ES-I3 (cell line): ENCODE measurements around the gene RPS15.
A peak's percentile ranks its signal among the peaks of the same experiment; 100 is the strongest.

Experiments
- H3K36me3 ChIP-seq: 2 replicates; pipeline ENCODE4 v1.6.1; 2013; ENCODE audit warnings: mild to moderate bottlenecking, low read length, control low read depth, moderate library complexity; ENCODE audit not compliant: insufficient read depth
- H3K4me1 ChIP-seq: 2 replicates; pipeline ENCODE4 v1.6.1; 2013; ENCODE audit warnings: mild to moderate bottlenecking, control low read depth, low read length; ENCODE audit not compliant: insufficient read depth
- H3K9ac ChIP-seq: 2 replicates; pipeline ENCODE4 v1.6.1; 2013; ENCODE audit warnings: low read depth, mild to moderate bottlenecking, low read length, moderate library complexity
- H3K9me3 ChIP-seq: 2 replicates; pipeline ENCODE4 v1.6.1; 2013; ENCODE audit warnings: mild to moderate bottlenecking, low read length, moderate library complexity; ENCODE audit not compliant: control insufficient read depth, insufficient read depth

RPS15 gene

GRCh38 chr19:1467490-1468273 lies 29.5 kb downstream of the RPS15 start:
- Histone ChIP-seq H3K9ac (no peak overlapping the region), H3K36me3 (no peaks in the 10 kb centered on the region), H3K9me3 (no peaks in the 10 kb centered on the region), H3K4me1 (no peaks in the 10 kb centered on the region; the same call in 1 of the 2 replicates)

- Histone ChIP-seq H3K36me3 (no peaks in the 10 kb centered on the region), H3K9me3 (no peaks in the 10 kb centered on the region), H3K4me1 (no peaks in the 10 kb centered on the region; the same call in 1 of the 2 replicates), H3K9ac (no peak overlapping the region)
Measured at GRCh38 chr19:1468274-1468820, 30.2 kb downstream of the RPS15 start.

- H3K4me1 ChIP-seq, result no peaks in the 10 kb centered on the region; the same call in 1 of the 2 replicates
- H3K9me3 ChIP-seq, result no peaks in the 10 kb centered on the region
- H3K36me3 ChIP-seq, result no peaks in the 10 kb centered on the region
- H3K9ac ChIP-seq, result peak overlapping the region; percentile 15; the same call in 1 of the 2 replicates
Measured at GRCh38 chr19:1468821-1469254, 30.6 kb downstream of the RPS15 start.

GRCh38 chr19:1469255-1470054 lies 31.3 kb downstream of the RPS15 start:
- Histone ChIP-seq H3K36me3 (no peaks in the 10 kb centered on the region), H3K9ac (peak overlapping the region; percentile 46), H3K9me3 (no peaks in the 10 kb centered on the region), H3K4me1 (no peaks in the 10 kb centered on the region; the same call in 1 of the 2 replicates)

- no peaks in the 10 kb centered on the region for H3K9me3 ChIP-seq
- no peaks in the 10 kb centered on the region for H3K36me3 ChIP-seq
- H3K9ac ChIP-seq, result peak overlapping the region; percentile 46
- H3K4me1 ChIP-seq, result no peaks in the 10 kb centered on the region; the same call in 1 of the 2 replicates
Measured at GRCh38 chr19:1470055-1470304, 31.8 kb downstream of the RPS15 start.

GRCh38 chr19:1470305-1471009 lies 32.3 kb downstream of the RPS15 start:
- Histone ChIP-seq H3K4me1 (no peaks in the 10 kb centered on the region; the same call in 1 of the 2 replicates), H3K9me3 (no peaks in the 10 kb centered on the region), H3K36me3 (no peaks in the 10 kb centered on the region), H3K9ac (peak overlapping the region; percentile 46)

GRCh38 chr19:1471010-1471514 lies 32.9 kb downstream of the RPS15 start:
- H3K4me1 ChIP-seq, result no peaks in the 10 kb centered on the region; the same call in 1 of the 2 replicates
- H3K9ac ChIP-seq, result peak overlapping the region; percentile 46; the same call in 1 of the 2 replicates
- H3K36me3 ChIP-seq, result no peaks in the 10 kb centered on the region
- no peaks in the 10 kb centered on the region for H3K9me3 ChIP-seq

- Histone ChIP-seq H3K9ac (no peak overlapping the region; the same call in 1 of the 2 replicates), H3K9me3 (no peaks in the 10 kb centered on the region), H3K4me1 (no peaks in the 10 kb centered on the region; the same call in 1 of the 2 replicates), H3K36me3 (no peaks in the 10 kb centered on the region)
Measured at GRCh38 chr19:1471515-1472160, 33.4 kb downstream of the RPS15 start.

GRCh38 chr19:1472231-1473084 lies 34.3 kb downstream of the RPS15 start:
- no peaks in the 10 kb centered on the region; the same call in 1 of the 2 replicates for H3K4me1 ChIP-seq
- H3K9me3 ChIP-seq, result no peaks in the 10 kb centered on the region
- no peak overlapping the region for H3K9ac ChIP-seq
- H3K36me3 ChIP-seq, result peaks cover 3% of the 10 kb centered on the region

GRCh38 chr19:1473085-1473851 lies 35.1 kb downstream of the RPS15 start:
- H3K36me3 ChIP-seq, result peaks cover 4% of the 10 kb centered on the region
- H3K9ac ChIP-seq, result no peak overlapping the region
- no peaks in the 10 kb centered on the region for H3K9me3 ChIP-seq
- H3K4me1 ChIP-seq, result no peaks in the 10 kb centered on the region; the same call in 1 of the 2 replicates

GRCh38 chr19:1474011-1474764 lies 36.0 kb downstream of the RPS15 start:
- Histone ChIP-seq H3K4me1 (no peaks in the 10 kb centered on the region; the same call in 1 of the 2 replicates), H3K9me3 (no peaks in the 10 kb centered on the region), H3K36me3 (peaks cover 4% of the 10 kb centered on the region), H3K9ac (no peak overlapping the region)
